B cell (primary cell): ENCODE data around the gene KIR2DL1.
"Not testable (repeated sequence)": the region's sequence is repeated elsewhere in the genome, so short reads cannot be mapped to it uniquely, and the experiment has no call there.

ENCODE experiments used
- EZH2 ChIP-seq: IDR thresholded peaks from 2 replicates; pipeline ENCODE4 v1.6.1; 2012; ENCODE audit warnings: borderline replicate concordance, low read depth, mild to moderate bottlenecking, moderate library complexity, low read length; ENCODE audit not compliant: insufficient read depth, poor library complexity, severe bottlenecking
- TF ChIP-seq, protein P1 (sequence below): fragments of 200-600 bp; IDR thresholded peaks from one replicate; pipeline ENCODE4 v1.8.0; 2022; ENCODE audit warnings: antibody characterized with exemption, mild to moderate bottlenecking

DNA sequence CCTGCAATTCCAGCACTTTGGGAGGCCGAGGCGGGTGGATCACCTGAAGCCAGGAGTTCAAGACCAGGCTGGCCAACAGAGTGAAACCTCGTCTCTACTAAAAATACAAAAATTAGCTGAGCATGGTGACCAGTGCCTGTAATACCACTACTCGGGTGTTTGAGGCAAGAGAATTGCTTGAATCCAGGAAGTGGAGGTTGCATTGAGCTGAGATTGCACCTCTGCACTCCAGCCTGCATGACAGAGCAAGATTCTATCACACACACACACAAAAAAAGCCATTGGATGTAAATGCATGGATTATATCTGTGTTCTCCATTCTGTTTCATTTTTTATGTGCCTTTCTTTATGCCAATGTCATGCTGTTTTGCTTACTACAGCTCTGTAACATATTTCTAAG lies 54.8 kb downstream of the KIR2DL1 start:
- TF ChIP-seq EZH2: not testable (repeated sequence)
- TF ChIP-seq, protein P1, sequence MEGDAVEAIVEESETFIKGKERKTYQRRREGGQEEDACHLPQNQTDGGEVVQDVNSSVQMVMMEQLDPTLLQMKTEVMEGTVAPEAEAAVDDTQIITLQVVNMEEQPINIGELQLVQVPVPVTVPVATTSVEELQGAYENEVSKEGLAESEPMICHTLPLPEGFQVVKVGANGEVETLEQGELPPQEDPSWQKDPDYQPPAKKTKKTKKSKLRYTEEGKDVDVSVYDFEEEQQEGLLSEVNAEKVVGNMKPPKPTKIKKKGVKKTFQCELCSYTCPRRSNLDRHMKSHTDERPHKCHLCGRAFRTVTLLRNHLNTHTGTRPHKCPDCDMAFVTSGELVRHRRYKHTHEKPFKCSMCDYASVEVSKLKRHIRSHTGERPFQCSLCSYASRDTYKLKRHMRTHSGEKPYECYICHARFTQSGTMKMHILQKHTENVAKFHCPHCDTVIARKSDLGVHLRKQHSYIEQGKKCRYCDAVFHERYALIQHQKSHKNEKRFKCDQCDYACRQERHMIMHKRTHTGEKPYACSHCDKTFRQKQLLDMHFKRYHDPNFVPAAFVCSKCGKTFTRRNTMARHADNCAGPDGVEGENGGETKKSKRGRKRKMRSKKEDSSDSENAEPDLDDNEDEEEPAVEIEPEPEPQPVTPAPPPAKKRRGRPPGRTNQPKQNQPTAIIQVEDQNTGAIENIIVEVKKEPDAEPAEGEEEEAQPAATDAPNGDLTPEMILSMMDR: not testable (repeated sequence)
